Measurements from ENCODE around the gene TLR7. TPM values are rescaled to one million over a fixed set of nuclear protein-coding genes. Genes with fewer than 3 reads are reported as not detected.

TLR7 gene
- total RNA-seq, 1 experiment from 2014 or later: not detected

- Histone ChIP-seq H2AFZ (ENCODE audit: low read length) (no peak overlapping the region), H3K14ac (ENCODE audit: insufficient read depth, low read length) (no peak overlapping the region), H3K27ac (ENCODE audit: insufficient read length, low read depth, low read length) (no peak overlapping the region), H3T11ph (ENCODE audit: low read length) (no peak overlapping the region), H3K9ac (ENCODE audit: extremely low read depth, insufficient read length, low read length) (no peak overlapping the region), H3K79me1 (ENCODE audit: insufficient read depth, low read depth, low read length, poor library complexity, severe bottlenecking) (no peaks in the 10 kb centered on the region), H2BK120ac (ENCODE audit: low read depth, low read length, poor library complexity, severe bottlenecking) (no peak overlapping the region), H3K4me1 (ENCODE audit: insufficient read depth, low read length) (no peaks in the 10 kb centered on the region), H2BK15ac (ENCODE audit: low read depth, low read length) (no peak overlapping the region), H4K8ac (replicated peaks; ENCODE audit: insufficient read length, low read depth, low read length) (no peak overlapping the region), H3K4me2 (ENCODE audit: insufficient read depth, insufficient read length, low read length) (no peak overlapping the region), H3K56ac (ENCODE audit: insufficient read length, low read depth, low read length) (no peak overlapping the region), H2AK5ac (ENCODE audit: insufficient read length, low read length) (no peak overlapping the region), H2BK20ac (ENCODE audit: low read depth, low read length, poor library complexity, severe bottlenecking) (no peak overlapping the region), H3K27me3 (ENCODE audit: insufficient read depth, low read length) (no peaks in the 10 kb centered on the region), H4K20me1 (ENCODE audit: control insufficient read depth, insufficient read depth, insufficient read length) (no peaks in the 10 kb centered on the region), H2BK12ac (ENCODE audit: insufficient read length, low read depth, low read length) (no peak overlapping the region), H3K9me3 (ENCODE audit: control insufficient read depth, low read depth, low read length) (peaks cover 5% of the 10 kb centered on the region), H3K4ac (ENCODE audit: low read depth, low read length) (no peak overlapping the region), H3K23me2 (ENCODE audit: insufficient read length, low read depth, low read length, poor library complexity, severe bottlenecking) (no peaks in the 10 kb centered on the region), H2BK5ac (ENCODE audit: insufficient read length, low read length) (no peak overlapping the region), H4K91ac (ENCODE audit: insufficient read length, low read depth, low read length) (no peak overlapping the region), H3K18ac (ENCODE audit: insufficient read length, low read depth, low read length) (no peak overlapping the region), H3K23ac (ENCODE audit: insufficient read length, low read depth, low read length) (no peak overlapping the region), H4K5ac (ENCODE audit: insufficient read length, low read depth, low read length) (no peak overlapping the region), H3K79me2 (ENCODE audit: insufficient read depth, low read length) (no peaks in the 10 kb centered on the region)
- no peaks in the 10 kb centered on the region for H3K4me1 Mint-ChIP-seq
- no peak overlapping the region for H3K4me3 Mint-ChIP-seq
- no peak for DNase-seq
- peaks cover 55% of the 10 kb centered on the region in 2 experiments for H3K9me3 Mint-ChIP-seq
- H3K27ac Mint-ChIP-seq: no peak overlapping the region
- H3K27me3 Mint-ChIP-seq (ENCODE audit: low read depth): no peaks in the 10 kb centered on the region; the same call in 1 of the 2 replicates
- no CpG with 5 or more reads among the region's 2 CpGs for whole genome bisulfite sequencing (ENCODE audit: extremely low coverage, insufficient read length, low lambda C conversion rate)
- H3K36me3 Mint-ChIP-seq (ENCODE audit: insufficient read depth in 1 of 3, low read depth in 3 of 3): no peaks in the 10 kb centered on the region; a peak in 1 of 7 replicates
- TF ChIP-seq CTCF (conservative IDR thresholded peaks at IDR 0.05): no peak
These were observed 20.3 kb downstream of the TLR7 start for GRCh38 chrX:12887141-12887540.
